Colon (tissue), 2 donors: ENCODE measurements around the gene SBK3.
A peak's percentile ranks its signal among the peaks of the same experiment; 100 is the strongest.
"Not testable (repeated sequence)": the region's sequence is repeated elsewhere in the genome, so short reads cannot be mapped to it uniquely, and the experiment has no call there.

Experiments
- FAIRE-seq: peaks from 2 replicates; lab custom pipeline; 2012; peaks lifted over from hg19 to GRCh38; lab: Jason Lieb, UNC
- donor health status: control.
- donor health status: control.

The SBK3 gene

GRCh38 chr19:55545443-55545842 is at the start of gene SBK3:
TSS of gene SBK3 (minus strand) at chr19:55545543. CDS start at chr19:55545543, 0 bp downstream.
- no peak for FAIRE-seq

GRCh38 chr19:55593096-55593772 is 47.9 kb upstream of the SBK3 start:
- no peak for FAIRE-seq

- FAIRE-seq = no peak
These were observed 47.2 kb upstream of the SBK3 start for GRCh38 chr19:55592391-55593090.

GRCh38 chr19:55591555-55591954 is 46.2 kb upstream of the SBK3 start:
- FAIRE-seq = no peak

GRCh38 chr19:55590617-55591016 is 45.3 kb upstream of the SBK3 start:
- FAIRE-seq = no peak

GRCh38 chr19:55590109-55590508 is 44.8 kb upstream of the SBK3 start:
- no peak for FAIRE-seq

- no peak for FAIRE-seq
These were observed 43.4 kb upstream of the SBK3 start for GRCh38 chr19:55588738-55589137.

- FAIRE-seq = peak; percentile 18
These were observed 41.8 kb upstream of the SBK3 start for GRCh38 chr19:55586976-55587668.

- no peak for FAIRE-seq
These were observed 40.5 kb upstream of the SBK3 start for GRCh38 chr19:55585658-55586339.

GRCh38 chr19:55584871-55585270 is 39.5 kb upstream of the SBK3 start:
- no peak for FAIRE-seq

- FAIRE-seq = not testable (repeated sequence)
These were observed 38.6 kb upstream of the SBK3 start for GRCh38 chr19:55583897-55584296.

GRCh38 chr19:55582284-55582683 is 36.9 kb upstream of the SBK3 start:
- not testable (repeated sequence) for FAIRE-seq

- FAIRE-seq = no peak
These were observed 36.5 kb upstream of the SBK3 start for GRCh38 chr19:55581823-55582223.

GRCh38 chr19:55581145-55581822 is 35.9 kb upstream of the SBK3 start:
- FAIRE-seq = no peak

GRCh38 chr19:55580628-55581144 is 35.3 kb upstream of the SBK3 start, which contains the start of gene ZNF579:
TSS of gene ZNF579 (minus strand) at chr19:55580848. CDS start at chr19:55579639, 1,209 bp downstream.
- no peak for FAIRE-seq

GRCh38 chr19:55579766-55580621 is 34.7 kb upstream of the SBK3 start:
- FAIRE-seq = no peak

GRCh38 chr19:55578761-55579747 is 33.7 kb upstream of the SBK3 start:
- no peak for FAIRE-seq

- no peak for FAIRE-seq
These were observed 32.9 kb upstream of the SBK3 start for GRCh38 chr19:55578031-55578760.

GRCh38 chr19:55576746-55577145 is 31.4 kb upstream of the SBK3 start:
- FAIRE-seq = no peak
